ENCODE data around the gene TICRR. TPM values are rescaled to one million over a fixed set of nuclear protein-coding genes. Genes with fewer than 3 reads are reported as not detected.

TICRR gene
- total RNA-seq, 4 donors from 2014 or later, result not detected

DNA sequence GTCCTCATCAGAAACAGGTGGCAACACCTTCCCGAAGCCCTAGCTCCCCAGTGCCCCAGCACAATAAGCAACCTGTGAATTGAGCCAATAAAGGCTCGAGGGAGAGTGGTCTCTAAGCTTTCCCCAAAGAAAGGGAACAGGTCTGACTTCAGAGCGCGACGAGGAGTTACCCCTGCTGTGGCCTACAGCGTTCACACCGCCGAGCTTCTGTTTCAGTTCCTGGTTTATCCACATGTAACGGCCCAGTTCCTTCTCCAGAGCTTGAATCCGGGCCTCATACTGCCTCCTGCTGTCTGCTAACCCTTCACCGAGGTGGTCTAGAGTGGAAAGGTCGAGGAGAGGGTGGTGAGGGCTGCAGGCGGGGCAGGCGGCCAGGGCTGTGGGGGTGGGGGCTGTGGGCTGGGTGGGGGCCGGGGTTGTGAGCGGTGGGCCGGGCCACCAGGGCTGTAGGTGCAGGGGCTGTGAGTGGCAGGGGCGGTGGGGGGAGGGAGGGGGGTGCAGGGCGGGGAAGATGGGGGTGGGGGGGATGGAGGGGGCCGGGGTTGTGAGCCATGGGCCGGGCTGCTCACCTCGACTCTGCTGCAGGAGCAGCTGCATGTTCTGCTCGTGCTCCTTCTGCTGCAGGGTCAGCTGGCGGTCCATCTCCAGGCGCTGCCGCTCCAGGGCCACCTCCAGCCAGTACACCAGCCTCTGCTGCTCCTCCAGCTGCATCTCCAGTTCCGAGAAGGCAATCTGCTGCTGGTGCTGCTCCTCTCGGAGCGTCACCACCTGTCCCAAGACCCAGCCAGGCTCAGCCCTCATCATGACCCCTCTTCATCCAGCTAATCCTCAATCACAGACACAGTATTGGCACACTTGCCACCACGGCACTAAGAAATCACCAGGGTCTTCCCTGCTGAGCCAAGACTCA is 53.8 kb downstream of the TICRR start:
- DNase-seq, result no peak
- ATAC-seq, result no peak
- Histone ChIP-seq H3K9me3 (no peaks in the 10 kb centered on the region), H3K36me3 (no peaks in the 10 kb centered on the region), H3K27me3 (no peaks in the 10 kb centered on the region), H3K27ac (no peak overlapping the region), H3K4me1 (no peaks in the 10 kb centered on the region), H3K4me3 (no peak overlapping the region)
- in situ Hi-C loops (cut with MboI; ENCODE audit: low sequenced_read_pairs in 4 of 4), result no loop called here
- intact Hi-C loops (cut with DNase I; ENCODE audit: low total_unique reads), result no loop called here
- TF ChIP-seq POLR2A (IDR thresholded peaks at IDR 0.05), result no peak
- TF ChIP-seq, protein P1, sequence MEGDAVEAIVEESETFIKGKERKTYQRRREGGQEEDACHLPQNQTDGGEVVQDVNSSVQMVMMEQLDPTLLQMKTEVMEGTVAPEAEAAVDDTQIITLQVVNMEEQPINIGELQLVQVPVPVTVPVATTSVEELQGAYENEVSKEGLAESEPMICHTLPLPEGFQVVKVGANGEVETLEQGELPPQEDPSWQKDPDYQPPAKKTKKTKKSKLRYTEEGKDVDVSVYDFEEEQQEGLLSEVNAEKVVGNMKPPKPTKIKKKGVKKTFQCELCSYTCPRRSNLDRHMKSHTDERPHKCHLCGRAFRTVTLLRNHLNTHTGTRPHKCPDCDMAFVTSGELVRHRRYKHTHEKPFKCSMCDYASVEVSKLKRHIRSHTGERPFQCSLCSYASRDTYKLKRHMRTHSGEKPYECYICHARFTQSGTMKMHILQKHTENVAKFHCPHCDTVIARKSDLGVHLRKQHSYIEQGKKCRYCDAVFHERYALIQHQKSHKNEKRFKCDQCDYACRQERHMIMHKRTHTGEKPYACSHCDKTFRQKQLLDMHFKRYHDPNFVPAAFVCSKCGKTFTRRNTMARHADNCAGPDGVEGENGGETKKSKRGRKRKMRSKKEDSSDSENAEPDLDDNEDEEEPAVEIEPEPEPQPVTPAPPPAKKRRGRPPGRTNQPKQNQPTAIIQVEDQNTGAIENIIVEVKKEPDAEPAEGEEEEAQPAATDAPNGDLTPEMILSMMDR (IDR thresholded peaks at IDR 0.05 in 4 of 5, conservative IDR thresholded peaks at IDR 0.05 in 1 of 5), result no peak

DNA sequence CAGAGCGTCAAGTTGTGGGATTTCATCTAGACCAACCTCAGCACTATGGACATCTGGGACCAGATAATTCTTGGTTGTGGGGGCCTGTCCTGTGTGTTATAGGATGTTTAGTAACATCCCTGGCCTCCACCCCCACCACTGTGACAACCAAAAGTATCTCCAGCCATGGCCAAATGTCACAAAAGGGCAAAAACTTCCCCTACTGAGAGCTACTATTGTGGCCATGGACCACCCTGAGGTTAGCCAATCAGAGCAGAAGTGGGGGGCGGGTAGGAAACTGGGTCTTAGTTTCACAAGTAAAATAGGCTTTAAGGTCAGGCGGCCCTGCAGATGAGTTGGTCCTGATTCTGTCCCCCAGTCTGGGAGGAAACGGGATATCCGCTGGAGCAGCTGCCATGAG is 54.6 kb downstream of the TICRR start:
- Histone ChIP-seq H3K27ac (no peak overlapping the region), H3K4me3 (no peak overlapping the region), H3K9me3 (no peaks in the 10 kb centered on the region), H3K36me3 (no peaks in the 10 kb centered on the region), H3K27me3 (no peaks in the 10 kb centered on the region), H3K4me1 (no peaks in the 10 kb centered on the region)
- intact Hi-C loops (cut with DNase I; ENCODE audit: low total_unique reads) (no loop called here), in situ Hi-C loops (cut with MboI; ENCODE audit: low sequenced_read_pairs in 4 of 4) (no loop called here)
- TF ChIP-seq, protein P1 (IDR thresholded peaks at IDR 0.05 in 4 of 5, conservative IDR thresholded peaks at IDR 0.05 in 1 of 5), result no peak
- no peak for TF ChIP-seq POLR2A (IDR thresholded peaks at IDR 0.05)
- ATAC-seq (no peak), DNase-seq (no peak)

DNA sequence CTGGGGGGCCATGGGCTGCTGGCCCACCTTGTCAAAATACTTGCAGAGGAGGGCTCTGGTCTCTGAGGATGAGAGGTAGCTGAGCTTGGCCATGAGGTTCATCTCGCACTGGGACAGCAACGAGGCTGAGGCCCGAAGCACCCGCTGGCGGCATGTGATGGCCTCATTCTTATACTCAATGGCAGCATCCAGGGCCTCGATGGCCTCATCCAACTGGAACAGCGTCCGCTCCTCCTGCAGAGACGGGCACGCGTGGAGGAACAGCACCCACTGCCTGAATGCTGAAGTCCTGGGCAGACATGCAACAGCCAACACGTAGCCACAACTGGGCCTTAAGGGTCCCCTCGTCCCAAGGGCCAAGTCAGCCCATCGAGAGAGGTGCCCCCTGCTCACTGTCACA is 55.0 kb downstream of the TICRR start:
- in situ Hi-C loops (cut with MboI; ENCODE audit: low sequenced_read_pairs in 4 of 4), result no loop called here
- intact Hi-C loops (cut with DNase I; ENCODE audit: low total_unique reads), result no loop called here
- Histone ChIP-seq H3K9me3 (no peaks in the 10 kb centered on the region), H3K36me3 (no peaks in the 10 kb centered on the region), H3K4me1 (no peaks in the 10 kb centered on the region), H3K27ac (no peak overlapping the region), H3K27me3 (no peaks in the 10 kb centered on the region), H3K4me3 (no peak overlapping the region)
- TF ChIP-seq, protein P1 (IDR thresholded peaks at IDR 0.05 in 4 of 5, conservative IDR thresholded peaks at IDR 0.05 in 1 of 5), result no peak
- no peak for TF ChIP-seq POLR2A (IDR thresholded peaks at IDR 0.05)
- no peak for ATAC-seq
- DNase-seq, result no peak

DNA sequence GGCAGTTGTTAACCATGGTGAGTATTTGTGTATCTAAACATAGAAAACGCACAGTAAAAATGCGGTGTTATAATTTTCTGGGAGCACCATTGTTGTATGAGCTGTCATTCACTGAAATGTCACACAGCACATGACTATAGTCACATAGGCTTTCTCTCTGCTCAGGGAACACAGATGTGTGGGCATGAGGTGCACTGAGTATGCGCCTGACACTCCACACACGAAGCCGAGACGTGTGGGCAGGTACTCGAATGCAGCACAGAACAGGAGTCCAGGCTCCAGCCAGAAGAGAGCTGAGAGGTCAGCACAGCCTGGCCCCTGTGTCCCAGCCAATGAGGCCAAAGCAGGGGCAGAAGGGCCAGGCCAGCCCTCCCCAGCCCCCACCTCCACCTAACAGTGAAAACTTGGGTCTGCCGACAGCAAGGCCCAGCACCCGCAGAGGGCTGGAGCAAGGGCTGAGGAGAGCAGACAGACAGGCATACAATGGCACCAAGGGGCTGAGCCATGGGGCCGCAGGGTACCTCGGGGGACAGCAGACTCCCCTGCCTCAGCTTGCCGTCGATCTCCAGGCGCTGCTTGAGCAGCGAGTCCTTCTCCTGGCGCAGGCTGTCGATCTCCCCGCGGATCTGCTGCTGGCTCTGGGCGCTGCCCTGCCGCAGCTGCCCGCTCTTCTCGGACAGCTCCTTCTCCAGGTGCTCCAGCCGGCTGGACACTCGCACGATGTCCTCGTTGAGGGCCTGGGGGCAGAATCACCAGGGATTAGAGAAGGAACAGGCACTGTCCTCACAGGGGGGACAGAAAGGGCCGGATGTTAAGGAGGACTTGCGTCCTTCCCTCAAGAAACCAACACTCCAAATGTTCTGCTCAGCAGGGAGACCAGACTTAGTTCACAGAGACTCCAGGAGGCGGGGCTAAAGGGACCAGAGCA is 56.0 kb downstream of the TICRR start:
- DNase-seq (no peak), ATAC-seq (no peak)
- no peak overlapping the region for H3K4me3 ChIP-seq
- H3K27me3 ChIP-seq, result no peaks in the 10 kb centered on the region
- no peak overlapping the region for H3K27ac ChIP-seq
- no peaks in the 10 kb centered on the region for H3K9me3 ChIP-seq
- no peaks in the 10 kb centered on the region for H3K36me3 ChIP-seq
- TF ChIP-seq, protein P1 (IDR thresholded peaks at IDR 0.05 in 4 of 5, conservative IDR thresholded peaks at IDR 0.05 in 1 of 5), result no peak
- intact Hi-C loops (cut with DNase I; ENCODE audit: low total_unique reads), result no loop called here
- in situ Hi-C loops (cut with MboI; ENCODE audit: low sequenced_read_pairs in 4 of 4), result no loop called here
- H3K4me1 ChIP-seq, result no peaks in the 10 kb centered on the region
